Body of pancreas (tissue), 4 donors: Measurements from ENCODE around the gene ANKH. TPM values are rescaled to one million over a fixed set of nuclear protein-coding genes. Genes with fewer than 3 reads are reported as not detected.

Experiments used
- ATAC-seq: fragments of 150-250 bp; one replicate; pipeline ENCODE4 v1.9.1; 2016
- DNase-seq, 4 donors: peaks; one replicate each; pipeline ENCODE4 v3.0.0-alpha.2; 2019
- H3K27ac ChIP-seq, 4 donors: fragments of 200-600 bp; sonication (generic); 1 replicate in 3 of 4; 2 replicates in 1 of 4; pipeline versions ENCODE4 v1.5.1 to v1.6.1; 2016 to 2019; ENCODE audit warnings: mild to moderate bottlenecking in 1 of 4, mixed read lengths in 1 of 4, moderate library complexity in 1 of 4
- H3K27me3 ChIP-seq, 2 donors: fragments of 200-600 bp; sonication (generic); one replicate each; pipeline ENCODE4 v1.6.0; 2016; ENCODE audit warnings: mild to moderate bottlenecking in 1 of 2
- H3K36me3 ChIP-seq, 2 donors: fragments of 200-600 bp; sonication (generic); replicated peaks in 1 of 2; 2 replicates each; pipeline ENCODE4 v1.5.1; 2016; ENCODE audit warnings: low read depth in 2 of 2; ENCODE audit not compliant: insufficient read depth in 1 of 2
- H3K4me1 ChIP-seq: fragments of 200-600 bp; sonication (generic); one replicate; pipeline ENCODE4 v1.6.0; 2016
- H3K4me3 ChIP-seq, 2 donors: fragments of 200-600 bp; sonication (generic); 1 replicate in 1 of 2; 2 replicates in 1 of 2; pipeline ENCODE4 v1.5.1; 2016 to 2019
- H3K9me3 ChIP-seq, 3 donors: fragments of 200-600 bp; sonication (generic); 1 replicate in 2 of 3; 2 replicates in 1 of 3; pipeline ENCODE4 v1.5.1; 2016
- CTCF ChIP-seq, 7 experiments: fragments of 450-650 bp in 4 of 7; fragments of 200-600 bp in 3 of 7; sonication (generic) in 3 of 7; IDR thresholded peaks; one replicate each; pipeline ENCODE4 v1.5.1; 2016 to 2019; ENCODE audit warnings: antibody characterized with exemption in 7 of 7
- POLR2A ChIP-seq, 3 donors: fragments of 450-650 bp; IDR thresholded peaks; one replicate each; pipeline ENCODE4 v1.6.1; 2016; ENCODE audit warnings: antibody characterized with exemption in 3 of 3, mild to moderate bottlenecking in 2 of 3
- WGBS, 2 donors: methylation state at CpG; one replicate each; pipeline ENCODE4 v1.1.5; 2017; 5-methylcytosine and 5-hydroxymethylcytosine counted together
- intact Hi-C: fragments of 100-400 bp; cut with DNase I; formaldehyde crosslinking; loops from one replicate; pipeline ENCODE4 v1.15.1; 2023
- total RNA-seq, 2 donors: library from RNA; depleted of rRNA; stranded (reverse); fragments of >200 nt; gene quantifications; one replicate each; pipeline ENCODE4 v1.1.0, GENCODE V29; 2016

Gene ANKH
- total RNA-seq, 2 donors from 2014 or later: 19.1 to 20.5 TPM

GRCh38 chr5:14909369-14909768, 37.8 kb upstream of the ANKH start:
- no peaks in the 10 kb centered on the region for H3K36me3 ChIP-seq
- TF ChIP-seq POLR2A (IDR thresholded peaks at IDR 0.05) (no peak), CTCF (IDR thresholded peaks at IDR 0.05) (no peak)
- DNase-seq: no peak
- H3K4me1 ChIP-seq: no peaks in the 10 kb centered on the region
- intact Hi-C loops: no loop called here
- ATAC-seq: no peak
- no peak overlapping the region for H3K27ac ChIP-seq
- no peak overlapping the region for H3K4me3 ChIP-seq
- H3K27me3 ChIP-seq: no peaks in the 10 kb centered on the region
- H3K9me3 ChIP-seq: no peaks in the 10 kb centered on the region
- WGBS, 2 donors: 84 to 91% methylated on average over 2 of the region's 2 CpGs

GRCh38 chr5:14908172-14908571, 36.6 kb upstream of the ANKH start:
- WGBS, 2 donors: 61 to 64% methylated on average over 6 of the region's 6 CpGs
- intact Hi-C loops: no loop called here
- no peak for DNase-seq

GRCh38 chr5:14906628-14907027, 35.0 kb upstream of the ANKH start:
- Histone ChIP-seq H3K4me3 (no peak overlapping the region), H3K4me1 (no peaks in the 10 kb centered on the region), H3K27ac (no peak overlapping the region), H3K9me3 (no peaks in the 10 kb centered on the region), H3K36me3 (no peaks in the 10 kb centered on the region), H3K27me3 (no peaks in the 10 kb centered on the region)
- TF ChIP-seq POLR2A (IDR thresholded peaks at IDR 0.05) (no peak), CTCF (IDR thresholded peaks at IDR 0.05) (no peak)
- intact Hi-C loops: no loop called here
- ATAC-seq (no peak), DNase-seq (no peak)
- WGBS, 2 donors: 90 to 100% methylated on average over 3 of the region's 3 CpGs

More at GRCh38 chr5:14908172-14908571, 36.6 kb upstream of the ANKH start:
- no peaks in the 10 kb centered on the region for H3K4me1 ChIP-seq
- no peaks in the 10 kb centered on the region for H3K9me3 ChIP-seq
- TF ChIP-seq CTCF (IDR thresholded peaks at IDR 0.05) (no peak), POLR2A (IDR thresholded peaks at IDR 0.05) (no peak)
- H3K27me3 ChIP-seq: no peaks in the 10 kb centered on the region
- no peak overlapping the region for H3K4me3 ChIP-seq
- ATAC-seq: no peak
- no peak overlapping the region for H3K27ac ChIP-seq
- H3K36me3 ChIP-seq: no peaks in the 10 kb centered on the region

- no peak for TF ChIP-seq CTCF (IDR thresholded peaks at IDR 0.05)
- TF ChIP-seq POLR2A (IDR thresholded peaks at IDR 0.05): no peak
- intact Hi-C loops: no loop called here
- no peaks in the 10 kb centered on the region for H3K36me3 ChIP-seq
- 80 to 86% methylated on average over 14 of the region's 14 CpGs for WGBS, 2 donors
- no peak for ATAC-seq
- no peaks in the 10 kb centered on the region for H3K9me3 ChIP-seq
- no peak overlapping the region for H3K4me3 ChIP-seq
- H3K27me3 ChIP-seq: no peaks in the 10 kb centered on the region
- H3K4me1 ChIP-seq: no peaks in the 10 kb centered on the region
- no peak for DNase-seq
- H3K27ac ChIP-seq: no peak overlapping the region
Observed at GRCh38 chr5:14902826-14903560, 31.4 kb upstream of the ANKH start.
